ENCODE results near the gene CNGB1. TPM values are rescaled to one million over a fixed set of nuclear protein-coding genes. Genes with fewer than 3 reads are reported as not detected.

CNGB1 gene
- total RNA-seq, 1 donor from 2014 or later: not detected

DNA sequence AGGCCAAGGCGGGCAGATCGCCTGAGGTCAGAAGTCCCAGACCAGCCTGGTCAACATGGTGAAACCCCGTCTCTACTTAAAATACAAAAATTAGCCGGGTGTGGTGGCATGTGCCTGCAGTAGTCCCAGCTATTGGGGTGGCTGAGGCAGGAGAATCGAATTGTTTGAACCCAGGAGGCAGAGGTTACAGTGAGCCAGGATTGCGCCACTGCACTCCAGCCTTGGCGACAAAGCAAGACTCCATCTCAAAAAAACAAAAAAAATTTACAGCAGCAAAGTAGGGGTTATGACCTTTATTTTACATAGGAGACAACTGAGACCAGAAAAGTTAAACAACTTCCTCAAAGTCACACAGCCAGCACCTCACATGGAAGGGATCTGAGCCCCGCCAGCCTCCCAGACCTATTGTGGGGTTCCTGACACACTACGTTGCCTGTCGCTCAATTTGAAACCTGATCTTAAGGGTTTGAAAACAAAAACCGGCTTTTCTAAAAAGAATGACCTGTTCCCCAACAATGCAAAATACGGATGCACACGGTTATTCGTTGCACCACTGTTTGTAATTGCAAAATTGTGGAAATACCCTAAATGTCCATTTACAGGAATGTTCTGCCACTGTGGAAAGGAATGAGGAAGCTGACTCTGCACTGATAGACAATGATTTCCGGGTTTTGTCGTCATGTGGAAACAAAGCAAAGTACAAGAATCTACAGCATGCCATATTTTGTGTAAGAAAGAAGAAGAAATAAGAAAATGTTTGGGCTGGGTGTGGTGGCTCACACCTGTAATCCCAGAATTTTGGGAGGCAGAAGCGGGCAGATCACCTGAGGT is 77.2 kb downstream of the CNGB1 start:
- peaks cover 21% of the 10 kb centered on the region for H3K4me1 Mint-ChIP-seq
- no peak overlapping the region for H3K4me3 Mint-ChIP-seq
- H3K9me3 Mint-ChIP-seq: no peaks in the 10 kb centered on the region
- no peak for DNase-seq (ENCODE audit: low spot score)
- Histone ChIP-seq H3K4me1 (peaks cover 3% of the 10 kb centered on the region), H2AFZ (replicated peaks) (no peak overlapping the region), H3K27me3 (no peaks in the 10 kb centered on the region), H3K27ac (no peak overlapping the region), H3K36me3 (no peaks in the 10 kb centered on the region), H3K4me2 (no peak overlapping the region), H3K9ac (no peak overlapping the region), H3K4me3 (no peak overlapping the region), H4K20me1 (ENCODE audit: low read depth) (no peaks in the 10 kb centered on the region), H3K79me2 (ENCODE audit: low read depth) (no peaks in the 10 kb centered on the region), H3K9me3 (ENCODE audit: low read depth) (no peaks in the 10 kb centered on the region), H3F3A (ENCODE audit: low read depth) (peaks cover 3% of the 10 kb centered on the region)
- H3K27ac Mint-ChIP-seq: no peak overlapping the region
- TF ChIP-seq EZH2phosphoT487 (IDR thresholded peaks at IDR 0.05) (no peak), EZH2 (IDR thresholded peaks at IDR 0.05) (no peak)
- TF ChIP-seq, protein P1, sequence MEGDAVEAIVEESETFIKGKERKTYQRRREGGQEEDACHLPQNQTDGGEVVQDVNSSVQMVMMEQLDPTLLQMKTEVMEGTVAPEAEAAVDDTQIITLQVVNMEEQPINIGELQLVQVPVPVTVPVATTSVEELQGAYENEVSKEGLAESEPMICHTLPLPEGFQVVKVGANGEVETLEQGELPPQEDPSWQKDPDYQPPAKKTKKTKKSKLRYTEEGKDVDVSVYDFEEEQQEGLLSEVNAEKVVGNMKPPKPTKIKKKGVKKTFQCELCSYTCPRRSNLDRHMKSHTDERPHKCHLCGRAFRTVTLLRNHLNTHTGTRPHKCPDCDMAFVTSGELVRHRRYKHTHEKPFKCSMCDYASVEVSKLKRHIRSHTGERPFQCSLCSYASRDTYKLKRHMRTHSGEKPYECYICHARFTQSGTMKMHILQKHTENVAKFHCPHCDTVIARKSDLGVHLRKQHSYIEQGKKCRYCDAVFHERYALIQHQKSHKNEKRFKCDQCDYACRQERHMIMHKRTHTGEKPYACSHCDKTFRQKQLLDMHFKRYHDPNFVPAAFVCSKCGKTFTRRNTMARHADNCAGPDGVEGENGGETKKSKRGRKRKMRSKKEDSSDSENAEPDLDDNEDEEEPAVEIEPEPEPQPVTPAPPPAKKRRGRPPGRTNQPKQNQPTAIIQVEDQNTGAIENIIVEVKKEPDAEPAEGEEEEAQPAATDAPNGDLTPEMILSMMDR (IDR thresholded peaks at IDR 0.05): no peak
- H3K27me3 Mint-ChIP-seq (ENCODE audit: insufficient read depth, low read depth): peaks cover 14% of the 10 kb centered on the region
- no peaks in the 10 kb centered on the region for H3K36me3 Mint-ChIP-seq

DNA sequence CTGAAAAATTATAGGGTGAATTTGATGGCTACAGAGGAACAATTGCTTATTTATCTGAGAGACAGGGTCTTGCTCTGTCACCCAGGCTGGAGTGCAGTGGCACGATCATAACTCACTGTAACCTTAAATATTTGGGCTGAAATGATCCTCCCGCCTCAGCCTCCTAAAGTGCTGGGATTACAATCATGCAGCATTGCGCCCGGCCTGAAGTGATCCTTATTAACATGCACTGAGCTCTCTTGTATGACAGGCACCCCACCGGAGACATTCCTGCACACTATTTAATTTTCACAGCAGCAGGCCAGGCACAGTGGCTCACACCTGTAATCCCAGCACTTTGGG is 77.7 kb downstream of the CNGB1 start:
- H3K4me3 ChIP-seq: no peak overlapping the region
- no peaks in the 10 kb centered on the region for H3K9me3 ChIP-seq (ENCODE audit: low read depth)
- H3F3A ChIP-seq (ENCODE audit: low read depth): no peaks in the 10 kb centered on the region
- peaks cover 14% of the 10 kb centered on the region for H3K27me3 Mint-ChIP-seq (ENCODE audit: insufficient read depth, low read depth)
- H4K20me1 ChIP-seq (ENCODE audit: low read depth): no peaks in the 10 kb centered on the region
- no peak overlapping the region for H3K27ac Mint-ChIP-seq
- H3K27ac ChIP-seq: no peak overlapping the region
- H3K4me1 Mint-ChIP-seq: peaks cover 17% of the 10 kb centered on the region
- DNase-seq (ENCODE audit: low spot score): no peak
- no peaks in the 10 kb centered on the region for H3K79me2 ChIP-seq (ENCODE audit: low read depth)
- no peak overlapping the region for H3K9ac ChIP-seq
- no peaks in the 10 kb centered on the region for H3K36me3 ChIP-seq
- H2AFZ ChIP-seq (replicated peaks): no peak overlapping the region
- H3K36me3 Mint-ChIP-seq: no peaks in the 10 kb centered on the region
- no peak overlapping the region for H3K4me3 Mint-ChIP-seq
- H3K27me3 ChIP-seq: no peaks in the 10 kb centered on the region
- TF ChIP-seq, protein P1 (IDR thresholded peaks at IDR 0.05): no peak
- TF ChIP-seq EZH2phosphoT487 (IDR thresholded peaks at IDR 0.05) (no peak), EZH2 (IDR thresholded peaks at IDR 0.05) (no peak)
- no peaks in the 10 kb centered on the region for H3K4me1 ChIP-seq
- no peak overlapping the region for H3K4me2 ChIP-seq
- no peaks in the 10 kb centered on the region for H3K9me3 Mint-ChIP-seq

DNA sequence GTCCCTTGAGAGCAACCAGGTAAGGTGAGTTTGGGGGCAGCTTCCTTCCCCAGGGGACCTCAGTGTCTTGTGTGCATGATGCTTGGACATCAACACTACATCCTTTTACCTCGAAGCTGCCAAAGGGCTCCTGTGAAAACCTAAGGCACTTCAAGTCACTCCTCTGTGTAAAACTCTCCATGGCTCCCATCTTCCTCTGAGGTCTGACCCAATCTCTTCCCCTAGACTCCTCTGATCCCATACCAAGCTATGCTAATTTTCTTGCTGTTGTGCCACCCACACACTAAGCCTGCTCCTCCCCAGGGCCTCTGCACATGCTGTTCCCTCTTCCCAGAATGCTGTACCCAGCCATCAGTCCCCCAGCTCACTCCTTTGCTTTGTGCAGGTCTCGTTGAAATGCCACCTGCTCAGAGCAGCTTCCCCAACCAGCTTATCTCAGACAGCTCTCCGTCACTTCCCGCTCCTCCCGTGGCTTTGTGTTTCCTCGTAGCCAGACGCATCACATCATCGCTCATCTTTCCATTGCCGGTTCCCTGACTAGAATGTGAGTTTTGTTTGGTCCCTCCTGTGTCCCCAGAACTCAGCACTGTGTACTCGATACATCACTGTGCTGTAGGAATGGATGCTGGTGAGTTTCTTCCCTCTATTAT is 78.4 kb downstream of the CNGB1 start:
- Histone ChIP-seq H3K79me2 (ENCODE audit: low read depth) (no peaks in the 10 kb centered on the region), H3K4me3 (no peak overlapping the region), H3F3A (ENCODE audit: low read depth) (no peaks in the 10 kb centered on the region), H2AFZ (replicated peaks) (no peak overlapping the region), H4K20me1 (ENCODE audit: low read depth) (no peaks in the 10 kb centered on the region), H3K27ac (no peak overlapping the region), H3K36me3 (no peaks in the 10 kb centered on the region), H3K9ac (no peak overlapping the region), H3K4me2 (no peak overlapping the region), H3K9me3 (ENCODE audit: low read depth) (no peaks in the 10 kb centered on the region), H3K27me3 (no peaks in the 10 kb centered on the region), H3K4me1 (no peaks in the 10 kb centered on the region)
- Mint-ChIP-seq H3K9me3 (no peaks in the 10 kb centered on the region), H3K36me3 (no peaks in the 10 kb centered on the region), H3K27ac (no peak overlapping the region), H3K27me3 (ENCODE audit: insufficient read depth, low read depth) (peaks cover 12% of the 10 kb centered on the region), H3K4me3 (no peak overlapping the region), H3K4me1 (peaks cover 17% of the 10 kb centered on the region)
- TF ChIP-seq EZH2phosphoT487 (IDR thresholded peaks at IDR 0.05) (no peak), EZH2 (IDR thresholded peaks at IDR 0.05) (no peak)
- TF ChIP-seq, protein P1 (IDR thresholded peaks at IDR 0.05): no peak
- DNase-seq (ENCODE audit: low spot score): no peak
